ENCODE data around the gene FNDC3B. TPM values are rescaled to one million over a fixed set of nuclear protein-coding genes. Genes with fewer than 3 reads are reported as not detected.

Gene FNDC3B
- total and polyA plus RNA-seq, 12 donors = 9.7 to 118 (median 85.0) TPM

DNA sequence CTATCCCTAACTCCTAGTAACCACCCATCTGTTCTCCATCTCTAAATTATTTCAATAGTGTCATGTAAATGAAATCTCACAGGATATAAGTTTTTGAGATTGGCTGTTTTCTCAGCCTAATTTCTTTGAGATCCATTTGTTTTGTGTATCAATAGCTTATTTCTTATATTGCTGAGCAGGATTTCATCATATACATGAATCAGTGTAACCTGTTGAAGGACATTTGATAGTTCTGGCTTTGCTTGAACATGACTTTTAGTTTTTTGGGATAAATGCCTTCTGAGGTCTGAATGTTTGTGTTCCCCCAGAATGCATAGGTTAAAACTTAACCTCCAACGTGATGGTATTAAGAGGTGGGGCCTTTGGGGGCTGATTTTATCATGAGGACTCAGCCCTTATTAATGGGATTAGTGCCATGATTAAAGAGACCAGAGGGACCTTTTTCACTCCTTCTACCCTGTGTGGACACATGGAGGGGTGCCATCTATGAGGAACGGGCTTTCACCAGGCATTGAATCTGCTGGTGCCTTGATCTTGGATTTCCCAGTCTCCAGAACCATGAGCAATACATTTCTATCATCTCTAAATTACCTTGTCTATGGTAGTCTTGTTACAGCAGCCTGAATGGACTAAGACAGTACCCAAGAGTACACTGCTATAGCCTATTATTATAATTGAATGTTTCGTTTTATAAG is 118.3 kb downstream of the FNDC3B start:
- intact Hi-C loops (cut with DNase I) = no loop called here
- peaks cover 13 to 84% (median 74%) of the 10 kb centered on the region in 9 donors for H3K4me1 ChIP-seq

GRCh38 chr3:172158741-172159140 is 119.4 kb downstream of the FNDC3B start:
- no peak for DNase-seq
- TF ChIP-seq, protein P1, sequence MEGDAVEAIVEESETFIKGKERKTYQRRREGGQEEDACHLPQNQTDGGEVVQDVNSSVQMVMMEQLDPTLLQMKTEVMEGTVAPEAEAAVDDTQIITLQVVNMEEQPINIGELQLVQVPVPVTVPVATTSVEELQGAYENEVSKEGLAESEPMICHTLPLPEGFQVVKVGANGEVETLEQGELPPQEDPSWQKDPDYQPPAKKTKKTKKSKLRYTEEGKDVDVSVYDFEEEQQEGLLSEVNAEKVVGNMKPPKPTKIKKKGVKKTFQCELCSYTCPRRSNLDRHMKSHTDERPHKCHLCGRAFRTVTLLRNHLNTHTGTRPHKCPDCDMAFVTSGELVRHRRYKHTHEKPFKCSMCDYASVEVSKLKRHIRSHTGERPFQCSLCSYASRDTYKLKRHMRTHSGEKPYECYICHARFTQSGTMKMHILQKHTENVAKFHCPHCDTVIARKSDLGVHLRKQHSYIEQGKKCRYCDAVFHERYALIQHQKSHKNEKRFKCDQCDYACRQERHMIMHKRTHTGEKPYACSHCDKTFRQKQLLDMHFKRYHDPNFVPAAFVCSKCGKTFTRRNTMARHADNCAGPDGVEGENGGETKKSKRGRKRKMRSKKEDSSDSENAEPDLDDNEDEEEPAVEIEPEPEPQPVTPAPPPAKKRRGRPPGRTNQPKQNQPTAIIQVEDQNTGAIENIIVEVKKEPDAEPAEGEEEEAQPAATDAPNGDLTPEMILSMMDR (IDR thresholded peaks at IDR 0.05) = no peak
- peak overlapping the region in 1 of 10 donors; percentile 58 for H3K27ac ChIP-seq
- peaks cover 4 to 74% (median 64%) of the 10 kb centered on the region in 9 donors for H3K4me1 ChIP-seq
- WGBS, 2 donors = 95 to 98% methylated on average over 4 of the region's 4 CpGs
- intact Hi-C loops (cut with DNase I) = no loop called here
- H3K36me3 ChIP-seq = no peaks in the 10 kb centered on the region
- H3K27me3 ChIP-seq = no peaks in the 10 kb centered on the region
- no peaks in the 10 kb centered on the region for H3K9me3 ChIP-seq
- no peak for ATAC-seq
- H3K4me3 ChIP-seq = no peak overlapping the region

More for the DNA sequence above, 118.3 kb downstream of the FNDC3B start:
- TF ChIP-seq, protein P1 (IDR thresholded peaks at IDR 0.05) = no peak
- DNase-seq (no peak), ATAC-seq (no peak)
- Histone ChIP-seq H3K27ac (no peak overlapping the region), H3K9me3 (no peaks in the 10 kb centered on the region), H3K4me3 (no peak overlapping the region), H3K36me3 (no peaks in the 10 kb centered on the region), H3K27me3 (no peaks in the 10 kb centered on the region)
- WGBS, 2 donors = 92 to 96% methylated on average over 3 of the region's 3 CpGs

- Histone ChIP-seq H3K4me1 (peaks cover 2 to 72% (median 58%) of the 10 kb centered on the region in 9 donors), H3K36me3 (no peaks in the 10 kb centered on the region), H3K27ac (peak overlapping the region in 2 of 10 donors; percentile 54 to 58), H3K9me3 (no peaks in the 10 kb centered on the region), H3K4me3 (no peak overlapping the region), H3K27me3 (no peaks in the 10 kb centered on the region)
- DNase-seq (no peak), ATAC-seq (no peak)
- TF ChIP-seq, protein P1 (IDR thresholded peaks at IDR 0.05) = no peak
- intact Hi-C loops (cut with DNase I) = no loop called here
- 84 to 95% methylated on average over 1 of the region's 1 CpG for WGBS, 2 donors
Measured at GRCh38 chr3:172159376-172159775, 120.0 kb downstream of the FNDC3B start.

DNA sequence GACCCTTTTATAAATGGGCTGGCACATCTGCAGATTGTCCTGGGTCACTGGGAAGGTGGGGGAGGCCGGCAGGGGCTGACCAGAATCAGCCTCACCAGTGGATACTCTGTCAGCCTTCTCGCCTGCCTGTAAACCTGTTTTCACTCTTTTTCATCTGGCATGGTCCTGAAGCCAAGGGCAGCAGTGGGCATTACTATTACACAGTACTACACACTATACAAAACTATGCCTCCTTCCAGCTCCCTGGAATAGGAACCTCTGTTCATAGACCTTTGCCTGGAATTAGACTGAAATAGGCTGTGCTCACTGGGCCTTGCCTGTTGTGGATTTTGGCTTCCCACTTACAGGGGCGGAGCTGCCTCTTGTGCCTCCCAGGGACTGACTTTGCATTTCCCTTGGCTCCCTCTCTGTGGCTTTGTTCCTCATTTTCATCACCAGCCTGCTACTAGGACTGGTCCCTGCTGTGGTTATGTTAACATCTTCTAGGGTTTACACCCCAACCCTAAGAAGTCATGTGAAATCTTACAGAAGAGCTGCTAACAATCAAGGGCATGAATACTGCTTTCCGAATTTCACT is 120.7 kb downstream of the FNDC3B start:
- ATAC-seq = peak; percentile 72 to 96 (median 92)
- Histone ChIP-seq H3K36me3 (no peaks in the 10 kb centered on the region), H3K27ac (peak overlapping the region in 7 of 10 donors; percentile 33 to 60 (median 54)), H3K27me3 (no peaks in the 10 kb centered on the region), H3K9me3 (no peaks in the 10 kb centered on the region), H3K4me1 (peaks cover 2 to 67% (median 54%) of the 10 kb centered on the region in 9 donors), H3K4me3 (no peak overlapping the region)
- TF ChIP-seq, protein P1 (IDR thresholded peaks at IDR 0.05) = no peak
- peak in 1 of 2 donors; percentile 75 for DNase-seq
- 65 to 66% methylated on average over 4 of the region's 4 CpGs for WGBS, 2 donors
- intact Hi-C loops (cut with DNase I) = no loop called here

Measured in heart right ventricle (tissue), 16 donors.